NCI-H146 (cell line): Measurements from ENCODE around the gene ITPRIP.
A peak's percentile ranks its signal among the peaks of the same experiment; 100 is the strongest.

Experiments
- DNase-seq: peaks from one replicate; lab custom pipeline; 2025; lab: John Stamatoyannopoulos, UW

Gene ITPRIP, protein sequence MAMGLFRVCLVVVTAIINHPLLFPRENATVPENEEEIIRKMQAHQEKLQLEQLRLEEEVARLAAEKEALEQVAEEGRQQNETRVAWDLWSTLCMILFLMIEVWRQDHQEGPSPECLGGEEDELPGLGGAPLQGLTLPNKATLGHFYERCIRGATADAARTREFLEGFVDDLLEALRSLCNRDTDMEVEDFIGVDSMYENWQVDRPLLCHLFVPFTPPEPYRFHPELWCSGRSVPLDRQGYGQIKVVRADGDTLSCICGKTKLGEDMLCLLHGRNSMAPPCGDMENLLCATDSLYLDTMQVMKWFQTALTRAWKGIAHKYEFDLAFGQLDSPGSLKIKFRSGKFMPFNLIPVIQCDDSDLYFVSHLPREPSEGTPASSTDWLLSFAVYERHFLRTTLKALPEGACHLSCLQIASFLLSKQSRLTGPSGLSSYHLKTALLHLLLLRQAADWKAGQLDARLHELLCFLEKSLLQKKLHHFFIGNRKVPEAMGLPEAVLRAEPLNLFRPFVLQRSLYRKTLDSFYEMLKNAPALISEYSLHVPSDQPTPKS

DNA sequence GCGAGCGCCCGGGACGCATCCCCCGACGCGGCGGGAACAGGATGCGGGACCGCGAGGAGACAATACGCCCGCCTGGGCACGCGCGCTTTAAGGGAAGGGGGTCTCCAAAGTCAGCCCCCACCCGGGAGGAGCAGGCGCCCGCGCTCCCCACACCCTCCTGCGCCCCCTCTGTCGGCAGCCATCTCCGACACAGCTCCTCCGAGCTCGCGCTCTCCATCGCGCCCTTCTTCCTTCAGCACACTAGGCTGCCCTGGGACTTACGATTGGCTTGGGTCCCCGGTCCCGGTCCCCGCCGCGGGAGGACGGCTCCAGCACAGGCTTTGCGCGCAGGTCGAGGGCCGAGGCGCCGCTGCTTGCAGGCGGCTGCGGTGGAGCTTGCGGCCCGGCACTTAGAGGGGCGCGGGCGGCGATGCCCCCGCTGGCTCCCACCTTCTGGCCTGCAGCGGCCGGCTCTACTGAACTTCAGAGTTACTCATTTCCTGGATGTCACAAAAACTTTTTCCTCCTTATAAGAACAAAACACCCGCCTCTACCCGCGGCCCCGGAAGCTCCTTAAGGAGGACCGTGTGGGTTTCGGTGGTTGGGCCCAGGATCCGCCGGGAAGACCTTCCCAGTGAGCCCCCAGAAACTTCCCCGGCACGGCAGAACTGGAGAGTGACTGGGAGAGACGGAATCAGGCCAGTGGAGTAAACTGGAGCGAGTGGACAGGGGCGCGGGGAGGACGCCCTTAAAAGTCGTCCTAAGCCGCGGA is at the start of gene ITPRIP:
ITPRIP (minus strand) TSS at position 481 of the 751 bp plus-strand sequence. CDS start 22,414 bp downstream, outside the sequence.
- DNase-seq, result peak; percentile 52

DNA sequence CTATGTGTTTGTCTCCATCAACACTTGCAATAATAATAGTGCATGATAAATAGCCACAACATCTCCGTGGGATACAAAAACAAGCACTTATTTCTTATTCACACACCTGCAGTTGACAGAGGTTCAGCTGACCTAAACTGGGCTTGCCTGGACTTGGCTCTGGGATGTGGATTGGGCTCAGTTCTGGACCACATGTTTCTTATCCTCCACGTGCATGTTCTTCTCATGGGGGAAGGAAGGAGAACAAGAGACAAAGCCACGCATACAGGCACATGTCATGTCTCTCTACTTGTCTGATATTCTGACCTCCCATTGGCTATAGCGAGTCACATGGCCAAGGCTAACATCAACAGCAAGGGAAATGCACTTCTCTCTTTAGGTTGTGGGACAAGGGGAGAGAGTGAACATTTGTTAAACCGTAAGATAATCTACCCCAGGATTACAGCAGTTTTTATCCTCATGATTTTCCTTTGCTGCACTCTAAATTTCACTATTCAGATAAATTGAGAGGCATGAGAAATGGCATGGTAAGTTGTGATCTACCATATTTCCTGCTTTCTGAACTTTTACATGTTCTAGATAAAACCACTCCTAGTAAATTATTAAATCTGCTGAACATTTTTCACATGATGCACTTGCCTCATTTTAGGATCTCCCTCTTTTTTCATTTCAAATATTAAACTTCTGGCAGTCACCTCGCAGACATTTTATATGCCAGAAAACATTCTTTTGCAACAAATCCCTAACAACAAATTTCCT is 49.0 kb upstream of the ITPRIP start:
- no peak for DNase-seq

DNA sequence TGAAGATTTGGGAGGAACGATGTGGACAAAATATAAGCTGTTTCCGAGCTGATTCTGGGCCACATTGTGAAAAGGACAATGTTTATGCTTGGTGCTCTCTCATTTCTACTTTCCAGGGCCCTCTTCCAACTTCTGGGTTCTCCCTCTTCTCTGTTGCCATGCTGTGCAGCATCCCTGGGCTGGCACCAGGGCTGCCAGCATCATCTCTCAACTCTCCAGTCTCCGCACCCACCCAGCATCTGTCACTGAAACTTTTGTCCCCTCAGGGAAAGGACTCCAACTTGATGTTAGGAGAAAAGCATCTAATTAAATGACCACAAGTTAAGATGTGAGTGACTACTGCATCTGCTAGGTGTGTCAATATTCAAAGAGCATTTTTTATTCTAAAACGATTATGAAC is 42.1 kb upstream of the ITPRIP start:
- no peak for DNase-seq

DNA sequence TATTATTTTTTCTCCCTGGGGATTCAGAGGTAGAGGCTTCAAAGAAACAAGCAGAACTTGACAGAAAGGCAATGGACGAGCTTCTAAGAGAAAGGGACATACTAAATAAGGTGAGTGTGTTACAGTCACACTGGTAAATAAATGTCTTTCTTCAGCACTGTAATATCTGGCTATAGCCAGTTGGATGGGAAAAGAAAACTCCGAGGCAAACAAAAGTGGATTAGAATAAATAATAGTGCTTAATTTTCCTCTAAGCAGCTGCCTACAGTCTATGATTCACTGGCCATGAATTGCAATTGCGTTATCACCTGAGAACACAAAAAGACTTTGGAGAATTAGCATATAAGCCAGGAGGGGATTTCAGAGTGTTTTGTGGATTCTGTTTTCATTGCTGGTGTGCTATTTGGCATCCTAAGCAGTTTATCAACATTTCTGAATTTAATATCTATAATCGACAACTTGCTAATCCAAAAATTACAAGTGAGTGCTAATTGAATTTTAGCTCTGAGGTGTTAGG is 38.6 kb upstream of the ITPRIP start:
- DNase-seq, result no peak

DNA sequence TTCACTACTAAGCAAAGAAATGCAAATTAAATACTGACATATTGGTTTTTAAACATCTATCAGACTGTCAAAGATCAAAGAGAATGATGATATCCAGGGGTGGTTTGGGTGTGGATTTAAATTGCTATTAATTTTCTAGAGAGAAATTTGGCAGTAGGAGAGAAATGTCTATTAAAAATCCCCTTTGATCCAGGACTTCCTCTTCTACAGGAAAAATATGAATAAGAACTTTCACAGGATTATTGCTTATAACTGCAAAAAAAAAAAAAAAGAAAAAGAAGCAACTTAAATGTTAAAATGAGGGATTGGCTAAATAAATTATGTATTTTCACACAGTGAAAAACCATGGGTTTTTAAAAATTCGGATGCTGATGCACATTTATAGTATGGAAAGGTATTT is 36.3 kb upstream of the ITPRIP start:
- no peak for DNase-seq

DNA sequence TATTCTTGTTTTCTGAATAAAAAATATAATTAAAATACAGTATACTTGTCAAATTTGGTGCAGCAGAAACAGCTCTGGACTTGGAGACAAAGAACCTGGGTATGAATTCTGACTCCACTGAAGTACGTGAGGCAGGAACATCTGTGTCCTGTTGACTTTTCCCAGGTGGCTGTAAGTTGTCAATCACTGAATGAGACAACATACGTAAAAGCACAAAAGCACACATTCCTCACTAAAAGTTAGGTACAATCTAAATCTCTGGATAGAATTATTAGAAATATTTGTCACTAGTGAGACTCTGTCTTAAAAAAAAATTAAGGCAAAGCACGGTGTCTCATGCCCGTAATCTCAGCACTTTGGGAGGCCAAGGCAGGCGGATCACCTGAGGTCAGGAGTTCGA is 33.5 kb upstream of the ITPRIP start:
- DNase-seq, result no peak

DNA sequence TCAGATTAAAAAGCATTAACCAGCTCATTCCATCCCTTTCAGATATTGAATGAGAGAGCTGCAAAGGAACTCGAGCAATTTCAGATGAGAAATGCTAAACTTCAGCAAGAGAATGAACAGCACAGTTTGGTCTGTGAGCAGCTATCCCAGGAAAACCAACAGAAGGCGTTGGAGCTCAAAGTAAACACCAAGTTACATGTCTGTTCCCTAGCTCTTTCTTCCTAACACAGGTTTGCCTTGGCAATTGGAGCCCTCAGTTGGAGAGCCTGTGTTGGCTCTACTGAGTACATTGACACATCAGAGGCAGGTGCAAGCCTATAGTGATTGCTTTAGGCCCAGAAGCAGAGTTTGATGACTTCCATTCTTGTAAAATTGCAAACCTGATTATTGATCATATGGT is 30.1 kb upstream of the ITPRIP start:
- peak; percentile 14 for DNase-seq

DNA sequence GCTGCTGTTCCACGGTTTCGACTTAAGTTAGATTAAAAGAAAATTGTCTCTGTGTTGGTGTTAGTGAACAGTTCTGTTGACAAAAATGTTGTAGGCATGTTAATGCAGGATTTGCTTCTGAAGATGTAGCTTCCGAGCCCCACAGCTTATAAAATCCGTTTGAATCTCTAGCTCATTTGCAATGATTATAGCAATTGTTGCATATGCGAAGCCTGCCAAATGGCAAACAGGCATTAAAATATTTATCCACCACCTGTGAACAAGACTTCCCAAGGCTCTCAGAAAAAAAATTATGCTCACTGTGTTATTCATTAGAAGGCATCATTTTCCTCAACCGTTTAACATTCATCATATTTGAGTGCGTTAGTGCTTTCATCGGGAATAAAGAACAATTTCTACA is 29.6 kb upstream of the ITPRIP start:
- no peak for DNase-seq

DNA sequence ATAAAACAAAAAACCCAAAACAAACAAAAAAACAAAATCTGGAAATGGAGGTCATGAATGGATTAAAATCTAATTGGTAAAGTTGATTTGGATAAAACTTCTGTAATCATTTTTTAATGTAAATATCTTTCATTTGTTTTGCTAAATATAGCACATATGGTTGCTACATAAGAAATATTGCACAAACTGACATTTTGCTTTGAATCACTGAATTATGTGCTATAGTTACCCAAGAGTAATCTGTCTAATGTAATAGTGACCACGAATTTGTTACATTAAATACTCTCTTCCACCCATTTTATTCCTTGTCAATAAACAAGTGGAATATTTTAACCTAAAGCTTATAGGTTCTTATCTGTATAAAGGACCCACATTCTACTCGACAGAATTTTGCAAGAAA is 21.5 kb upstream of the ITPRIP start:
- no peak for DNase-seq

DNA sequence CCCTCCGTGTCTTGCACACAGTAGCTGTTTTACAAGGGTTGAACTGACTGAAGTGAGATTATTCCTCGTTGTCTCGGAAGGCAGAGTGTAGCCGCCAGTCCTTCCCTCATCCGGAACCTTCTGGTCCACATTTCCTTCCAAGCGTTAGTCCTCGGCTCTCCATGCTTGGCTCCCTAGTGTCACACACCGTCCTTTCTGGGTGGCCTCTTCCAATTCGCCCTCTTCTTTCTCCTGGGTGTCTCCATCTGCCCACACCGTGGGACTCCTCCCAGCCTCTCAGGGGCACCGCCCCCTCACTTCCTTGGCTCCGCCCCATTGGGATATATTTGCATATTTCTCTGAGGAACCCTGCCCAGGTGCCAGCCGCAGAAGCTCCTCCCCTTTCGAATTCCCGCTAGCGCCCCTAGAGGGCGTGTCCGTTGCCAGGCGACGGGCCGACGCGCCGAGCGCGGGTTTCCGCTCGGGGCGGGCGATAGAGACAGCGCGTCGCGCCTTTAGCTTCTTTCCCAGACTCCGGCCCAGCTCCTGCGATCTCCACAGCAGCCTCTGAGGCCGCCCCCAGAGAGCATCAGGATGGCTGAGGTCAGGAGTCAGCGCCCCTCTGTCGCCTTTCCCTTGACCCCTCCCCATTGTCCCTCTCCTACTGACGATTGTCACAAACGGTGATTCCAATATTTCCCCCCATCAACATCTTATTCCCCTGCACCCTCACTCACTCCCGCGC is 15.2 kb upstream of the ITPRIP start, which contains the start of gene CFAP58:
CFAP58 (plus strand) TSS at position 509 of the 724 bp plus-strand sequence; CDS start at position 574, 65 bp downstream.
- peak; percentile 93 for DNase-seq

DNA sequence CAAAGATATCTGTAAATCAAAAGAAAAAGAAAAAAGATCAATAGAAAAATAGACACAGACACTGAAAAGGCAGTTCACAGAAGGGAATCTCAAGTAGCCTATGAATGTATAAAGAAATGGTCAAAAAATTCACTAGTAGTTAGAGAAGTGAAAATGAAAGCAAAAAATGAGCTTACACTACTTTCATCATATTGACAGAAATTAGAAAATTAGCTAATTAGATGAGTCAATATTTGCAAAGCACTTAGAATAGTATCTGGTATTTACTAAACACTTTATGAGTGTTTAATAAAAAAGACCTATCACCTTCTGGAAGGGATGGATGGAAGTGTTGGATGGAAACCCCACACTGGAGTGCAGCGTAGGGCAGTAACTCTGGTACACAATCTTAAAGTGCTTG is 13.7 kb upstream of the ITPRIP start:
- peak; percentile 22 for DNase-seq

DNA sequence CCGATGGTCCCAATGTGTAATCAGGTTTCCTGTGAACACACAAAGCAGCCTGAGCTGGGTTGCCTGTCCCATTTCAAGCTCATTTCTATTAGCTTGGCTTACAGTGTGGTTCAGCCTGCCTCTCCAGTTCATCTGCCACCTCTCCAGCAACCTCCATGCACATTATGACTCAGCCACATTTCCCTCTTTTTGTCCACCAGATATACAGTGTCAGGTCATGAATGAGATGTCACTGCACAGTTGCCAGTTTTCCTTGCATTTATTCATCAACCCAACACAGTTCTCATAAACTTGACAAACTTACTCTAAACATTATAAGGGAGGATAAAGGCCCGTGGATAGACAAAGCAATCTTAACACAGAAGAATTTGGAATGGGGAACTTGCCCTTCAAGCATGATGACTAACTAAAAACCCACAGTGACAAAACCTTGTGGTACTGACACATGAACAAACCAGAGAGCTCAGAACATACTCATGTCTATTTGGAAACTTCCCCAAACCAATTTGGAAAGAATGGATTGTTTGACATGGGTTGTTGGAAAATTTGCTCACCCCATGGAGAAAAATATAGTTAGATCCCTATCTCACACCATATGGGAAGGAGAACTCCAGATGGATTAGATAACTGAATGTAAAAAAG is 12.9 kb upstream of the ITPRIP start:
- DNase-seq, result no peak

DNA sequence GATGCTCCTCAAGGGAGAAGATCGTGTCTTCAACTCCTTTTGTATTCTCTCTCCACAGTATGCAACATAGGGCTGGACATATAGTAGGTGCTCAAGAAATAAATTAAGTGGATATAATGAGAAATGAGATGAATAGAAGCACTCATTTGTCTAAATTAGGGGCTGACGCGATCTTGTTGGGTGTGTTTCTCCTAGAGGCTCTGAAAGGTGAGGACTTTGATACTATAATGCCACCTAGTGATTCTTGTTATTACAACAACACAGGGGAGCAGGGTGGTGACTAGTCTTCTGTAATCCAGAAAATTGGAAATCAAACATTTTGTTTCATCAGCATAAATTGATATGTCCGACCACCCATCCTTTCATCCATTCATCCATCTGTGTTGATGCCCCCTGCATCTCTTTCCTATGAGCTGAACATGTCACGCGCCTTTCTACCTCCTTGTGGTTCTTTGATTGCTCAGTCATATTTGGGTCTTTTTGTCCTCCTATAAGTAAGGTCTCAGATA is 11.9 kb upstream of the ITPRIP start:
- DNase-seq, result peak; percentile 69

DNA sequence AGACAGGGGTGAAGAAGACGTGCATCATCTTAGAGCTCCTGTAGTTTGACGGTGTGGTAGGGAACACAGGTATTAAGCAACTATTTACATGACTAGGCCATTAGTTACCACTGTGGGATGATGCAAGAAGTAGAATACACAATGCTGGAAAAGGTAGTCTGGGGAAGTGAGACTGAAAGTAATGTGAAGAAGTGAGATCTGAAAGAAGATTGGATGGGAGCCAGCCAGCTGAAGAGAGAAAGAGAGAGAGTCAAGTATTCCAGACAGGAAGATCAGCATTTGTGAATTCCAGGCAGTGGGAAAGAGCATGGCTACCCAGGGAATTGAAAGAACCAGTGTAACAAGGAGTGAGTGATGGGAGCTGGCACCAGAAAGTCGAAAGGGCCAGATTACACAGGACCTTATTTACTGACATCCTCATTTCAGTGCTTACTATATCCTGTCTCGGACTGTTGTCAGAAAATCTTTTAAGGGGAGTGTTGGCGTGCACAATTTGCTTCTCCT is 11.4 kb upstream of the ITPRIP start:
- no peak for DNase-seq

DNA sequence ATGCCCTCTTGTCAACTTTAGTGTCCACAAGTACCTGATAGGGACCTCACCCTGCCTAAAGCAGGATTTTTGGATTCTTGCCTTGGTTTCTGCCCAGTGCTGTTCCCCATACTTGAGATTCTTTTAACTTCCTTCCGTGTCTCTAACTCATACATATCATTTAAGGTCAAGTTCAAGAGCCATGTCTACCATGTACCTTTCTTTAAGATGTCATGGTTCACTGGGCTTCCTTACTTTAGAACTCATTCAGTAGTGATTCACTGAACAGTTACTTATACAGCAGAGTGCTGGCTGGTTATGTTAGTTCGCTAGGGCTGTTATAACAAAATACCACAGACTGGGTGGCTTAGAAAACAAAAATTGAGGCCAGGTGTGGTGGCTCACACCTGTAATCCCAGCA is 10.3 kb upstream of the ITPRIP start:
- no peak for DNase-seq

DNA sequence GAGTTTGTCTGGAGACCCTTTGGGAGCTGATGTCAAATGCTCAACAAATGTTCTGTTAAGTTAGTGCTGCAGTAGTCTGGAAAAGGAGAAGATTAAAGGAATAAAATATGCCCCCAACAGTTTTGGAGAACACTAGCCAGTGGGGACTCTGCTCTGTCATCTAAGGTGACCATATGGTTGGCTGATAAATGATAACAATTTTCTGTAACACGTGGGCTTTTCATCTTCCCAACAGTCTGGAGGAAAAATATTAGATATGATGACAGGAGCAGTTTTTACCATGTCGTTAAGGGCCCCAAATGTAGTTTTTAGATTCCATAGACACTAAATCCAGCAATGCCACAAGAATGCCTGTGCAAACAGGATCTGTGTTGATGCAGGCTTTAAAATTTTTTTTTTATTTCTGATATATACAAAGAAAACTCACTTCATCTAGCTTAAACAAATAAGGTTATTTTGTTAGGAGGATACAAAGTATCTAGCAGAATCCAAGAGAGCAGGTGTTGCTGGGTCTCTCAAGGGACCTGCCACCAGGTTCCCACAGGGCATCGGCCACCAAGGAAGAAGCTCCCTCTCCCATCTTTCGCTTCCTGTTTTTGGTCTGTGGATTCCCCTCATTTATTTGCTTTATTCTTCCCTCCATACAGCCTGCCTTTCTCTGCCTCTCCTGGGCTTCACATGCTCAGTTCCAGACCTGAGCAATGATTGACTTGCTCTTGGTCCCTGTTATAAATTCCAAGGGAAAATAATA is 9.2 kb upstream of the ITPRIP start:
- DNase-seq, result no peak

DNA sequence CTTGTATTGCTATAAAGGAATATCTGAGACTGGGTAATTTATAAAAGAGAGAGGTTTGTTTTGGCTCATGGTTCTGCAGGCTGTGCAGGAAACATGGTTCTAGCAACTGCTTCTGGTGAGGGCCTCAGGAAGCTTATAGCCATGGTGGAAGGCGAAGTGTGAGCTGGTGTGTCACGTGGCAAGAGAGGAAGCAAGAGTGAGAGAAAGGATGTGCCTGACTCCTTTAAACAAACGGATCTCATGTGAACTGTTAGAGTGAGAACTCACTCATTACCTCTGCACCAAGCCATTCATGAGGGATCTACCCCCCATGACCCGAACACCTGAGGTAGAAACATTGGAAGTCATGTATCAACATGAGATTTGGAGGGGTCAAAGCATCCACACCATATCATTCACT is 7.7 kb upstream of the ITPRIP start:
- no peak for DNase-seq

DNA sequence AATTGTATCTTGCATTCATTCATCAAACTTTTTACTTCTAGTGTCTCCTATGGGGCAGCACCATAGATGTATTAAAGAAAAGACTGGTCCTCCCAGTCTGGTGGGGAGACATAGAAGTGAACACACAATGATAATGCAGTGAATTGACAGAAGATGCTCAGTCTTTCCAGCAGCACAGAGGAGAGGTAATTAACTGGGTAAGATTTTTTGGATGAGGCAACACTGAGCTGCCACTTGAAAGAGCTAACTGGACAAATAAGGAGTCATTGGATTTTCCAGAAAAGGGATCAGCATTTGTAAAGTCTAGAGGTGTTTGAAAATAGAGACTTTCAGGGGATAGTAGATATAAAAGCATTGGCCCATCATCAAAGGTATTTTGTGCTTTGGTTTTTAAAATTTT is 7.2 kb upstream of the ITPRIP start:
- DNase-seq, result no peak

DNA sequence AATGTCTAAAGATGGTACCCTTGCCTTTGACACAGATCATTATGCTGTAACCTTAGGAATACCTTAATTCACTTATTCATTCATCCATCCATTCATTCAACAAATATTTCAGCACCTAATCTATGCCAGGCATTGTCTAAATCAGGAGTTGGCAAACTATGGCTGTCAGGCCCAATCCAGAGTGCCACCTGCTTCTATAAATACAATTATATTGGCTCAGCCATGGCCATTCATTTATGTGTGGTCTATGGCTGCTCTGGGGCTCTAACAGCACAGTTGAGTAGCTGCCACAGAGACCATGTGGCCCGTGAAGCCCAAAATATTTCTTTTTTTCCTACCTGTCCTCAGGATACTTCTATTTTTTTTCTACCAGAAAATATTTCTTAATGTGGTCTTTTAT is 6.0 kb upstream of the ITPRIP start:
- no peak for DNase-seq

DNA sequence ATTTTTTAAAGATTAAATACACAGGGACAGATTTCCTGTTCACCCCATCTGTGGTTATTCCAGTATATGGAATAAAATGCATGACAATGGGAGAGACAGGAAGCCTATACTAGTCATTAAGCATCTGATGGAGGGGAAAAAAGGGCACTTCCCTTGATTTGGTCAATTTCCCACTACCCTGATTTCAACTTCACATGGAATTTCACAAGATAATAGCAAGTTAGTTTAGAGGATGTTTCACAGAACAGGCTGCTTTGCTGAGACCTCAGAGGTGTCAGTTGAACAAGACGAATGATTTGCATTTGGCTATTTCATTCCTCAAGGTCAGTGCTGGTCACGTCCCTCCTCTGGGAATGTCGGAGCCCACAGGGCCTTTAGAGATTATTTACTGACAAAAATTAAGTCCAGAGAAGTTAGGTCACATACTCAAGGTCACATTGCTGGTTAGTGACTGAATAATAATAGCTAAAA is 4.7 kb upstream of the ITPRIP start:
- DNase-seq, result no peak
